HepG2 (cell line): ENCODE results near the gene VPS11. TPM values are rescaled to one million over a fixed set of nuclear protein-coding genes. Genes with fewer than 3 reads are reported as not detected.
A peak's percentile ranks its signal among the peaks of the same experiment; 100 is the strongest.

ENCODE experiments used
- ATF7-NPFF ChIP-seq: sonication (generic); formaldehyde crosslinking; IDR thresholded peaks from 2 replicates; pipeline ENCODE4 v1.8.1; 2023; ENCODE audit warnings: mild to moderate bottlenecking, low read depth, missing genetic modification reagents, moderate library complexity
- CREM ChIP-seq, 2 experiments: sonication (generic) in 1 of 2; formaldehyde crosslinking in 1 of 2; IDR thresholded peaks; 2 replicates each; pipeline versions ENCODE4 v1.4.0 to v1.6.1; 2016 to 2020; ENCODE audit warnings: antibody characterized with exemption in 1 of 2, mild to moderate bottlenecking in 1 of 2, missing genetic modification reagents in 1 of 2
- ERF ChIP-seq: IDR thresholded peaks from 2 replicates; pipeline ENCODE4 v1.6.1; 2018; ENCODE audit warnings: missing biosample characterization, missing genetic modification reagents
- FLYWCH1 ChIP-seq: sonication (generic); formaldehyde crosslinking; IDR thresholded peaks from 2 replicates; pipeline ENCODE4 v1.8.1; 2023; ENCODE audit warnings: mild to moderate bottlenecking, missing genetic modification reagents
- GATAD1 ChIP-seq: IDR thresholded peaks from 2 replicates; pipeline ENCODE4 v1.6.1; 2016; ENCODE audit warnings: missing genetic modification reagents, missing compliant biosample characterization
- NBN ChIP-seq: fragments of 450-650 bp; conservative IDR thresholded peaks from 2 replicates; pipeline ENCODE4 v1.6.1; 2017
- PHF5A ChIP-seq: IDR thresholded peaks from one replicate; pipeline ENCODE4 v1.6.1; 2018; ENCODE audit warnings: low read depth, missing genetic modification reagents; ENCODE audit not compliant: unreplicated experiment
- SALL1 ChIP-seq: sonication (generic); formaldehyde crosslinking; IDR thresholded peaks from 2 replicates; pipeline ENCODE4 v1.8.0; 2022; ENCODE audit warnings: mild to moderate bottlenecking, missing genetic modification reagents
- SMAD3 ChIP-seq: sonication (generic); formaldehyde crosslinking; IDR thresholded peaks from 2 replicates; pipeline ENCODE4 v1.4.0; 2020; ENCODE audit warnings: missing genetic modification reagents
- SMC3 ChIP-seq: IDR thresholded peaks from 2 replicates; pipeline ENCODE4 v1.6.1; 2011; ENCODE audit warnings: low read length, improper control_type of control experiment
- TBX2 ChIP-seq: sonication (generic); formaldehyde crosslinking; IDR thresholded peaks from 2 replicates; pipeline ENCODE4 v1.5.0; 2020; ENCODE audit warnings: missing genetic modification reagents, mild to moderate bottlenecking, borderline replicate concordance
- ZC3H13 ChIP-seq: sonication (generic); formaldehyde crosslinking; IDR thresholded peaks from 2 replicates; pipeline ENCODE4 v1.8.1; 2023; ENCODE audit warnings: mild to moderate bottlenecking, missing genetic modification reagents, moderate library complexity
- ZKSCAN8 ChIP-seq: IDR thresholded peaks from 2 replicates; pipeline ENCODE4 v1.6.1; 2016; ENCODE audit warnings: borderline replicate concordance, missing genetic modification reagents, missing compliant biosample characterization
- ZNF207 ChIP-seq: fragments of 450-650 bp; IDR thresholded peaks from 2 replicates; pipeline ENCODE4 v1.6.1; 2016; ENCODE audit warnings: antibody characterized with exemption, borderline replicate concordance
- ZNF282 ChIP-seq: fragments of 450-650 bp; IDR thresholded peaks from 2 replicates; pipeline ENCODE4 v1.6.1; 2018; ENCODE audit not compliant: partially characterized antibody
- ZNF337 ChIP-seq: sonication (generic); formaldehyde crosslinking; IDR thresholded peaks from 2 replicates; pipeline ENCODE4 v1.5.1; 2020; ENCODE audit warnings: missing genetic modification reagents, low read depth, mild to moderate bottlenecking, borderline replicate concordance
- ZNF367 ChIP-seq: sonication (generic); formaldehyde crosslinking; IDR thresholded peaks from 2 replicates; pipeline ENCODE4 v1.4.0; 2020; ENCODE audit warnings: missing genetic modification reagents, borderline replicate concordance
- ZNF674 ChIP-seq: sonication (generic); formaldehyde crosslinking; IDR thresholded peaks from 2 replicates; pipeline ENCODE4 v1.5.0; 2020; ENCODE audit warnings: low read depth, mild to moderate bottlenecking, missing genetic modification reagents
- polyA plus RNA-seq, 8 experiments: library from polyadenylated mRNA; depleted of rRNA in 3 of 8; stranded (reverse) in 7 of 8; unstranded in 1 of 8; fragments of >200 nt; fragmentation: Illumina TruSeq in 4 of 8; extraction: Trizol in 4 of 8; gene quantifications; 2 replicates each; pipeline versions ENCODE4 v1.2.1 to v1.2.3, GENCODE V29; 2011 to 2016; ENCODE audit warnings: low read depth in 4 of 8, missing spikeins in 1 of 8, mixed read lengths in 1 of 8; ENCODE audit not compliant: insufficient read depth in 1 of 8
- total RNA-seq, 5 experiments: library from RNA; depleted of rRNA; stranded (reverse); fragments of >200 nt; fragmentation: Illumina TruSeq; extraction: Trizol; gene quantifications; 2 replicates each; pipeline ENCODE4 v1.2.3, GENCODE V29; 2016; ENCODE audit warnings: low read depth in 1 of 5
- TF ChIP-seq, protein P1 (sequence below), 2 experiments: fragments of 450-650 bp in 1 of 2; sonication (generic) in 1 of 2; formaldehyde crosslinking; IDR thresholded peaks; 2 replicates each; pipeline versions ENCODE4 v1.5.0 to v1.8.0; 2020 to 2022; ENCODE audit warnings: mild to moderate bottlenecking in 1 of 2, missing genetic modification reagents in 1 of 2
- TF ChIP-seq, protein P2 (sequence below): sonication (generic); formaldehyde crosslinking; IDR thresholded peaks from 2 replicates; pipeline ENCODE4 v1.5.0; 2020; ENCODE audit warnings: missing genetic modification reagents
- TF ChIP-seq, protein P3 (sequence below): sonication (generic); formaldehyde crosslinking; IDR thresholded peaks from 2 replicates; pipeline ENCODE4 v1.5.0; 2020; ENCODE audit warnings: mild to moderate bottlenecking, missing genetic modification reagents
- TF ChIP-seq, protein P4 (sequence below): sonication (generic); formaldehyde crosslinking; IDR thresholded peaks from 2 replicates; pipeline ENCODE4 v1.5.0; 2020; ENCODE audit warnings: missing genetic modification reagents
- TF ChIP-seq, protein P5 (sequence below): sonication (generic); formaldehyde crosslinking; IDR thresholded peaks from 2 replicates; pipeline ENCODE4 v1.4.0; 2020; ENCODE audit warnings: mild to moderate bottlenecking, missing genetic modification reagents

The VPS11 gene
- total and polyA plus RNA-seq, 2 of the 13 experiments (the other 11 are each of a cell fraction or from before 2014, with no cell fraction given): 13.7 to 21.6 TPM

DNA sequence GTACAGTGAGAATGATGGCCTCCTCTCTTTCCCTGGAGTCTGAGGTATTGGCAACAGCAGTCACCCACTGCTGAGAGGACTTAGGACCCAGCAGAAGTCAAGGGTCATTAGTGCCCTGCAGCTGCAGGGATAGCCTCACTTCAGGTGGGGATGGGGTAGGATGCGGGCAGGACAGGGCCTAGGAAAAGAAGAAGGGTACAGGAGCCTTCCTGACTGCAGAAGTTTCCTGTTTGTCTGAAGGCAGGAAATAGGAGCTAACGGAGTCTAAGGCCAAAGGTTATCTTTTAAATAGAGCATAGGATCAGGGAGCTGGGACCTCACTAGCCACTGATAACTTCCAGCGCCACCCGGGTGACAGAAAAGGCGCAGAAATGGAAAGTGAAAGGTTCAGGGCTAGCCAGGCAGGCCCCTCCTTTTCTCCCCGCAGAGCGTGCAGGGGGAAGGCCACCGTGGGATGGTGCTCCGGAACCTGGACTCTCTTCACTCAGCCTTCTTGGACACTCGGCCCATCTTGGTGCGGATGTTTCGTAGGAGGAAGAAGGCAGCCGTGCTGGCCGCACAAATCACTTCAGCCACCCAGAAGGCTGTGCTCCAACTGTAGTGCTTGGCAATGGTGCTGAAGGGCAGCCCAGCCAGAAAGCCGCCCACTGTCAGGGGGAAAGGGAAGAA is 43.1 kb upstream of the VPS11 start (continued):
- TF ChIP-seq, protein P1, sequence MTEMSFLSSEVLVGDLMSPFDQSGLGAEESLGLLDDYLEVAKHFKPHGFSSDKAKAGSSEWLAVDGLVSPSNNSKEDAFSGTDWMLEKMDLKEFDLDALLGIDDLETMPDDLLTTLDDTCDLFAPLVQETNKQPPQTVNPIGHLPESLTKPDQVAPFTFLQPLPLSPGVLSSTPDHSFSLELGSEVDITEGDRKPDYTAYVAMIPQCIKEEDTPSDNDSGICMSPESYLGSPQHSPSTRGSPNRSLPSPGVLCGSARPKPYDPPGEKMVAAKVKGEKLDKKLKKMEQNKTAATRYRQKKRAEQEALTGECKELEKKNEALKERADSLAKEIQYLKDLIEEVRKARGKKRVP (CRISPR knock-in tag; IDR thresholded peaks at IDR 0.05): no peak
- TF ChIP-seq, protein P2, sequence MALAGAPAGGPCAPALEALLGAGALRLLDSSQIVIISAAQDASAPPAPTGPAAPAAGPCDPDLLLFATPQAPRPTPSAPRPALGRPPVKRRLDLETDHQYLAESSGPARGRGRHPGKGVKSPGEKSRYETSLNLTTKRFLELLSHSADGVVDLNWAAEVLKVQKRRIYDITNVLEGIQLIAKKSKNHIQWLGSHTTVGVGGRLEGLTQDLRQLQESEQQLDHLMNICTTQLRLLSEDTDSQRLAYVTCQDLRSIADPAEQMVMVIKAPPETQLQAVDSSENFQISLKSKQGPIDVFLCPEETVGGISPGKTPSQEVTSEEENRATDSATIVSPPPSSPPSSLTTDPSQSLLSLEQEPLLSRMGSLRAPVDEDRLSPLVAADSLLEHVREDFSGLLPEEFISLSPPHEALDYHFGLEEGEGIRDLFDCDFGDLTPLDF: no peak
- TF ChIP-seq ZNF674 (CRISPR knock-in tag) (no peak), ZNF207 (no peak), ZKSCAN8 (no peak), GATAD1 (CRISPR knock-in tag) (0 out of 2 replicates have a peak, but pooled peaks have one; percentile 28), SALL1 (peak; percentile 59), ZC3H13 (CRISPR knock-in tag) (0 out of 2 replicates have a peak, but pooled peaks have one; percentile 58), ZNF367 (no peak), FLYWCH1 (CRISPR knock-in tag) (no peak), ATF7-NPFF (CRISPR knock-in tag) (no peak), NBN (no peak), ZNF337 (CRISPR knock-in tag) (no peak), CREM (IDR thresholded peaks at IDR 0.05) (no peak), CREM (CRISPR knock-in tag; IDR thresholded peaks at IDR 0.05) (no peak), ERF (CRISPR knock-in tag) (0 out of 2 replicates have a peak, but pooled peaks have one; percentile 44), PHF5A (no peak), SMC3 (no peak), TBX2 (no peak), ZNF282 (no peak), SMAD3 (CRISPR knock-in tag) (no peak)
- TF ChIP-seq, protein P3, sequence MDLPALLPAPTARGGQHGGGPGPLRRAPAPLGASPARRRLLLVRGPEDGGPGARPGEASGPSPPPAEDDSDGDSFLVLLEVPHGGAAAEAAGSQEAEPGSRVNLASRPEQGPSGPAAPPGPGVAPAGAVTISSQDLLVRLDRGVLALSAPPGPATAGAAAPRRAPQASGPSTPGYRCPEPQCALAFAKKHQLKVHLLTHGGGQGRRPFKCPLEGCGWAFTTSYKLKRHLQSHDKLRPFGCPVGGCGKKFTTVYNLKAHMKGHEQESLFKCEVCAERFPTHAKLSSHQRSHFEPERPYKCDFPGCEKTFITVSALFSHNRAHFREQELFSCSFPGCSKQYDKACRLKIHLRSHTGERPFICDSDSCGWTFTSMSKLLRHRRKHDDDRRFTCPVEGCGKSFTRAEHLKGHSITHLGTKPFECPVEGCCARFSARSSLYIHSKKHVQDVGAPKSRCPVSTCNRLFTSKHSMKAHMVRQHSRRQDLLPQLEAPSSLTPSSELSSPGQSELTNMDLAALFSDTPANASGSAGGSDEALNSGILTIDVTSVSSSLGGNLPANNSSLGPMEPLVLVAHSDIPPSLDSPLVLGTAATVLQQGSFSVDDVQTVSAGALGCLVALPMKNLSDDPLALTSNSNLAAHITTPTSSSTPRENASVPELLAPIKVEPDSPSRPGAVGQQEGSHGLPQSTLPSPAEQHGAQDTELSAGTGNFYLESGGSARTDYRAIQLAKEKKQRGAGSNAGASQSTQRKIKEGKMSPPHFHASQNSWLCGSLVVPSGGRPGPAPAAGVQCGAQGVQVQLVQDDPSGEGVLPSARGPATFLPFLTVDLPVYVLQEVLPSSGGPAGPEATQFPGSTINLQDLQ (CRISPR knock-in tag): no peak
- TF ChIP-seq, protein P4, sequence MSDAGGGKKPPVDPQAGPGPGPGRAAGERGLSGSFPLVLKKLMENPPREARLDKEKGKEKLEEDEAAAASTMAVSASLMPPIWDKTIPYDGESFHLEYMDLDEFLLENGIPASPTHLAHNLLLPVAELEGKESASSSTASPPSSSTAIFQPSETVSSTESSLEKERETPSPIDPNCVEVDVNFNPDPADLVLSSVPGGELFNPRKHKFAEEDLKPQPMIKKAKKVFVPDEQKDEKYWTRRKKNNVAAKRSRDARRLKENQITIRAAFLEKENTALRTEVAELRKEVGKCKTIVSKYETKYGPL (CRISPR knock-in tag): no peak
- TF ChIP-seq, protein P5, sequence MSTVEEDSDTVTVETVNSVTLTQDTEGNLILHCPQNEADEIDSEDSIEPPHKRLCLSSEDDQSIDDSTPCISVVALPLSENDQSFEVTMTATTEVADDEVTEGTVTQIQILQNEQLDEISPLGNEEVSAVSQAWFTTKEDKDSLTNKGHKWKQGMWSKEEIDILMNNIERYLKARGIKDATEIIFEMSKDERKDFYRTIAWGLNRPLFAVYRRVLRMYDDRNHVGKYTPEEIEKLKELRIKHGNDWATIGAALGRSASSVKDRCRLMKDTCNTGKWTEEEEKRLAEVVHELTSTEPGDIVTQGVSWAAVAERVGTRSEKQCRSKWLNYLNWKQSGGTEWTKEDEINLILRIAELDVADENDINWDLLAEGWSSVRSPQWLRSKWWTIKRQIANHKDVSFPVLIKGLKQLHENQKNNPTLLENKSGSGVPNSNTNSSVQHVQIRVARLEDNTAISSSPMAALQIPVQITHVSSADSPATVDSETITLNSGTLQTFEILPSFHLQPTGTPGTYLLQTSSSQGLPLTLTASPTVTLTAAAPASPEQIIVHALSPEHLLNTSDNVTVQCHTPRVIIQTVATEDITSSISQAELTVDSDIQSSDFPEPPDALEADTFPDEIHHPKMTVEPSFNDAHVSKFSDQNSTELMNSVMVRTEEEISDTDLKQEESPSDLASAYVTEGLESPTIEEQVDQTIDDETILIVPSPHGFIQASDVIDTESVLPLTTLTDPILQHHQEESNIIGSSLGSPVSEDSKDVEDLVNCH: no peak
